ENCODE results near the gene SLX4.

DNA sequence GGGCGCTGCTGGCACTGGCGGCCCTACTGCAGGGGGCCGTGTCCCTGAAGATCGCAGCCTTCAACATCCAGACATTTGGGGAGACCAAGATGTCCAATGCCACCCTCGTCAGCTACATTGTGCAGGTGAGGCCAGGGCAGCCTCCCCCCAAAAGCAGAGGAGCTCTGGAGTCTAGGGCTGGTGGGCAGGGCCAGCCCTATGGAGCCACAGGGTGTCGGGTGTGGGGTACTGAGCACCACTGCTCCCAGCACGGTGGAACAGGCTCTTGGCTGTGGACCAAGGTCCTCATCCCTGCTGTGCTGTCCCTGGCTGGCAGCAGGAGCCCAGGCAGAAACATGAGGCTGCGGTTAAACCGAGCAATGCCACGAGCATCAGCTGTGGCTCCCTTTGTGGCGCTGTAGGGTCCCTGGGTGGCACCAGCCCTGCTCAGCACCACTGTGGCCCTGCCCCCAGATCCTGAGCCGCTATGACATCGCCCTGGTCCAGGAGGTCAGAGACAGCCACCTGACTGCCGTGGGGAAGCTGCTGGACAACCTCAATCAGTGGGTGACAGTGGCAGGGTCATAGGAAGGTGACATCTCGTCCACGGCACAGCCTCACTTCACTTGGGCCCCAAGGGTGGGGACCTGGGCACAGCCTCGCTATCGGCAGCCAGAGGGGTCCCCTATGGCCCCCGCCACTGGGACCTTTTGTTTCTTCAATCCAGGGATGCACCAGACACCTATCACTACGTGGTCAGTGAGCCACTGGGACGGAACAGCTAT lies 44.2 kb upstream of the SLX4 start:
- TF ChIP-seq RAD21 (IDR thresholded peaks at IDR 0.05; ENCODE audit: low read length) = no peak
- no peak for TF ChIP-seq FOXJ3 (CRISPR knock-in tag; IDR thresholded peaks at IDR 0.05)
- no peak for TF ChIP-seq TAF1 (IDR thresholded peaks at IDR 0.05; ENCODE audit: borderline replicate concordance, low read depth, low read length)
- TF ChIP-seq, protein P1, sequence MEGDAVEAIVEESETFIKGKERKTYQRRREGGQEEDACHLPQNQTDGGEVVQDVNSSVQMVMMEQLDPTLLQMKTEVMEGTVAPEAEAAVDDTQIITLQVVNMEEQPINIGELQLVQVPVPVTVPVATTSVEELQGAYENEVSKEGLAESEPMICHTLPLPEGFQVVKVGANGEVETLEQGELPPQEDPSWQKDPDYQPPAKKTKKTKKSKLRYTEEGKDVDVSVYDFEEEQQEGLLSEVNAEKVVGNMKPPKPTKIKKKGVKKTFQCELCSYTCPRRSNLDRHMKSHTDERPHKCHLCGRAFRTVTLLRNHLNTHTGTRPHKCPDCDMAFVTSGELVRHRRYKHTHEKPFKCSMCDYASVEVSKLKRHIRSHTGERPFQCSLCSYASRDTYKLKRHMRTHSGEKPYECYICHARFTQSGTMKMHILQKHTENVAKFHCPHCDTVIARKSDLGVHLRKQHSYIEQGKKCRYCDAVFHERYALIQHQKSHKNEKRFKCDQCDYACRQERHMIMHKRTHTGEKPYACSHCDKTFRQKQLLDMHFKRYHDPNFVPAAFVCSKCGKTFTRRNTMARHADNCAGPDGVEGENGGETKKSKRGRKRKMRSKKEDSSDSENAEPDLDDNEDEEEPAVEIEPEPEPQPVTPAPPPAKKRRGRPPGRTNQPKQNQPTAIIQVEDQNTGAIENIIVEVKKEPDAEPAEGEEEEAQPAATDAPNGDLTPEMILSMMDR (IDR thresholded peaks at IDR 0.05) = no peak
- no peak for TF ChIP-seq NRF1 (IDR thresholded peaks at IDR 0.05; ENCODE audit: low read depth, low read length)
- TF ChIP-seq, protein P2, sequence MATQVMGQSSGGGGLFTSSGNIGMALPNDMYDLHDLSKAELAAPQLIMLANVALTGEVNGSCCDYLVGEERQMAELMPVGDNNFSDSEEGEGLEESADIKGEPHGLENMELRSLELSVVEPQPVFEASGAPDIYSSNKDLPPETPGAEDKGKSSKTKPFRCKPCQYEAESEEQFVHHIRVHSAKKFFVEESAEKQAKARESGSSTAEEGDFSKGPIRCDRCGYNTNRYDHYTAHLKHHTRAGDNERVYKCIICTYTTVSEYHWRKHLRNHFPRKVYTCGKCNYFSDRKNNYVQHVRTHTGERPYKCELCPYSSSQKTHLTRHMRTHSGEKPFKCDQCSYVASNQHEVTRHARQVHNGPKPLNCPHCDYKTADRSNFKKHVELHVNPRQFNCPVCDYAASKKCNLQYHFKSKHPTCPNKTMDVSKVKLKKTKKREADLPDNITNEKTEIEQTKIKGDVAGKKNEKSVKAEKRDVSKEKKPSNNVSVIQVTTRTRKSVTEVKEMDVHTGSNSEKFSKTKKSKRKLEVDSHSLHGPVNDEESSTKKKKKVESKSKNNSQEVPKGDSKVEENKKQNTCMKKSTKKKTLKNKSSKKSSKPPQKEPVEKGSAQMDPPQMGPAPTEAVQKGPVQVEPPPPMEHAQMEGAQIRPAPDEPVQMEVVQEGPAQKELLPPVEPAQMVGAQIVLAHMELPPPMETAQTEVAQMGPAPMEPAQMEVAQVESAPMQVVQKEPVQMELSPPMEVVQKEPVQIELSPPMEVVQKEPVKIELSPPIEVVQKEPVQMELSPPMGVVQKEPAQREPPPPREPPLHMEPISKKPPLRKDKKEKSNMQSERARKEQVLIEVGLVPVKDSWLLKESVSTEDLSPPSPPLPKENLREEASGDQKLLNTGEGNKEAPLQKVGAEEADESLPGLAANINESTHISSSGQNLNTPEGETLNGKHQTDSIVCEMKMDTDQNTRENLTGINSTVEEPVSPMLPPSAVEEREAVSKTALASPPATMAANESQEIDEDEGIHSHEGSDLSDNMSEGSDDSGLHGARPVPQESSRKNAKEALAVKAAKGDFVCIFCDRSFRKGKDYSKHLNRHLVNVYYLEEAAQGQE (IDR thresholded peaks at IDR 0.05; ENCODE audit: low read depth, low read length) = no peak
- no peak for TF ChIP-seq GABPA (IDR thresholded peaks at IDR 0.05; ENCODE audit: low read depth)
- no peak for TF ChIP-seq EP300 (IDR thresholded peaks at IDR 0.05; ENCODE audit: borderline replicate concordance in 1 of 2, low read depth in 1 of 2, low read length in 1 of 2)

Data from SK-N-SH (cell line).